Measurements from ENCODE around the gene ZNF579. TPM values are rescaled to one million over a fixed set of nuclear protein-coding genes. Genes with fewer than 3 reads are reported as not detected.

The ZNF579 gene
- total RNA-seq, 4 donors from 2014 or later, result 0.51 to 5.3 (median 0.66) TPM; not detected in 1

GRCh38 chr19:55615543-55616394 lies 35.1 kb upstream of the ZNF579 start:
- TF ChIP-seq CTCF (IDR thresholded peaks at IDR 0.05; ENCODE audit: low read depth), result no peak

GRCh38 chr19:55614711-55615542 lies 34.3 kb upstream of the ZNF579 start:
- no peak for TF ChIP-seq CTCF (IDR thresholded peaks at IDR 0.05; ENCODE audit: low read depth)

GRCh38 chr19:55613930-55614710 lies 33.5 kb upstream of the ZNF579 start:
- no peak for TF ChIP-seq CTCF (IDR thresholded peaks at IDR 0.05; ENCODE audit: low read depth)

- no peak for TF ChIP-seq CTCF (IDR thresholded peaks at IDR 0.05; ENCODE audit: low read depth)
These were observed 32.7 kb upstream of the ZNF579 start for GRCh38 chr19:55613396-55613795.

- no peak for TF ChIP-seq CTCF (IDR thresholded peaks at IDR 0.05; ENCODE audit: low read depth)
These were observed 31.5 kb upstream of the ZNF579 start for GRCh38 chr19:55611983-55612645.

GRCh38 chr19:55611300-55611982 lies 30.8 kb upstream of the ZNF579 start:
- no peak for TF ChIP-seq CTCF (IDR thresholded peaks at IDR 0.05; ENCODE audit: low read depth)

All from subcutaneous adipose tissue (tissue), 4 donors.